ENCODE measurements around the gene OBP2A.

GRCh38 chr9:135552021-135552697 is 6.2 kb downstream of the OBP2A start:
- TF ChIP-seq, protein P1, sequence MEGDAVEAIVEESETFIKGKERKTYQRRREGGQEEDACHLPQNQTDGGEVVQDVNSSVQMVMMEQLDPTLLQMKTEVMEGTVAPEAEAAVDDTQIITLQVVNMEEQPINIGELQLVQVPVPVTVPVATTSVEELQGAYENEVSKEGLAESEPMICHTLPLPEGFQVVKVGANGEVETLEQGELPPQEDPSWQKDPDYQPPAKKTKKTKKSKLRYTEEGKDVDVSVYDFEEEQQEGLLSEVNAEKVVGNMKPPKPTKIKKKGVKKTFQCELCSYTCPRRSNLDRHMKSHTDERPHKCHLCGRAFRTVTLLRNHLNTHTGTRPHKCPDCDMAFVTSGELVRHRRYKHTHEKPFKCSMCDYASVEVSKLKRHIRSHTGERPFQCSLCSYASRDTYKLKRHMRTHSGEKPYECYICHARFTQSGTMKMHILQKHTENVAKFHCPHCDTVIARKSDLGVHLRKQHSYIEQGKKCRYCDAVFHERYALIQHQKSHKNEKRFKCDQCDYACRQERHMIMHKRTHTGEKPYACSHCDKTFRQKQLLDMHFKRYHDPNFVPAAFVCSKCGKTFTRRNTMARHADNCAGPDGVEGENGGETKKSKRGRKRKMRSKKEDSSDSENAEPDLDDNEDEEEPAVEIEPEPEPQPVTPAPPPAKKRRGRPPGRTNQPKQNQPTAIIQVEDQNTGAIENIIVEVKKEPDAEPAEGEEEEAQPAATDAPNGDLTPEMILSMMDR (IDR thresholded peaks at IDR 0.05; ENCODE audit: insufficient read depth, low read depth, low read length), result no peak
- no peak for TF ChIP-seq EZH2 (IDR thresholded peaks at IDR 0.05; ENCODE audit: insufficient read depth, low read length)
